Measurements from ENCODE around the gene TANC1. TPM values are rescaled to one million over a fixed set of nuclear protein-coding genes. Genes with fewer than 3 reads are reported as not detected.
A peak's percentile ranks its signal among the peaks of the same experiment; 100 is the strongest.

The TANC1 gene
- total RNA-seq, 1 donor from 2014 or later: 18.5 TPM

DNA sequence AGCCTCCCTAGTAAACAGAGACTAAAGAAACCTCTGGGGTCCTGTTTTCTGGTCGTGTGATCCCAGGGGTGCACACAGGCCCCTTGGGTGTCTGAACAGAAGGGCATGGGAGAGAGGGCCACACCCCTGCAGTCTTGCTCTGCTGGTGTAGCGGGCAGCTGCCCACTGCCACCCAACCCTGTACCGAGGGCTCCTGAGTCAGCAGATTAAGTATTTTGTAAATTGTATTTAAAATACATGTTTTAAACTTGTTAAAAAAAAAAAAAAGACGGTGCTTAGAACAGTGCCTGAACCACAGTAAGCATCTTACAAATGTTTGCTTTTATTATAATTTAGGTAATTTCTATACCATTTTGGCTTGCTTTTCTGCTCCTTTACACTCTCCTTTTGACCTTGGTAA is 113.7 kb downstream of the TANC1 start:
- H3K36me3 ChIP-seq (ENCODE audit: control insufficient read depth, insufficient read depth, low read length): no peaks in the 10 kb centered on the region
- DNase-seq (ENCODE audit: low read depth): no peak
- H3K4me3 ChIP-seq (ENCODE audit: low read depth, low read length): no peak overlapping the region
- H3K27me3 ChIP-seq (ENCODE audit: control insufficient read depth, insufficient read depth, low read length): no peaks in the 10 kb centered on the region
- TF ChIP-seq, protein P1, sequence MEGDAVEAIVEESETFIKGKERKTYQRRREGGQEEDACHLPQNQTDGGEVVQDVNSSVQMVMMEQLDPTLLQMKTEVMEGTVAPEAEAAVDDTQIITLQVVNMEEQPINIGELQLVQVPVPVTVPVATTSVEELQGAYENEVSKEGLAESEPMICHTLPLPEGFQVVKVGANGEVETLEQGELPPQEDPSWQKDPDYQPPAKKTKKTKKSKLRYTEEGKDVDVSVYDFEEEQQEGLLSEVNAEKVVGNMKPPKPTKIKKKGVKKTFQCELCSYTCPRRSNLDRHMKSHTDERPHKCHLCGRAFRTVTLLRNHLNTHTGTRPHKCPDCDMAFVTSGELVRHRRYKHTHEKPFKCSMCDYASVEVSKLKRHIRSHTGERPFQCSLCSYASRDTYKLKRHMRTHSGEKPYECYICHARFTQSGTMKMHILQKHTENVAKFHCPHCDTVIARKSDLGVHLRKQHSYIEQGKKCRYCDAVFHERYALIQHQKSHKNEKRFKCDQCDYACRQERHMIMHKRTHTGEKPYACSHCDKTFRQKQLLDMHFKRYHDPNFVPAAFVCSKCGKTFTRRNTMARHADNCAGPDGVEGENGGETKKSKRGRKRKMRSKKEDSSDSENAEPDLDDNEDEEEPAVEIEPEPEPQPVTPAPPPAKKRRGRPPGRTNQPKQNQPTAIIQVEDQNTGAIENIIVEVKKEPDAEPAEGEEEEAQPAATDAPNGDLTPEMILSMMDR (IDR thresholded peaks at IDR 0.05; ENCODE audit: insufficient read depth, low read length, poor library complexity, severe bottlenecking): no peak

DNA sequence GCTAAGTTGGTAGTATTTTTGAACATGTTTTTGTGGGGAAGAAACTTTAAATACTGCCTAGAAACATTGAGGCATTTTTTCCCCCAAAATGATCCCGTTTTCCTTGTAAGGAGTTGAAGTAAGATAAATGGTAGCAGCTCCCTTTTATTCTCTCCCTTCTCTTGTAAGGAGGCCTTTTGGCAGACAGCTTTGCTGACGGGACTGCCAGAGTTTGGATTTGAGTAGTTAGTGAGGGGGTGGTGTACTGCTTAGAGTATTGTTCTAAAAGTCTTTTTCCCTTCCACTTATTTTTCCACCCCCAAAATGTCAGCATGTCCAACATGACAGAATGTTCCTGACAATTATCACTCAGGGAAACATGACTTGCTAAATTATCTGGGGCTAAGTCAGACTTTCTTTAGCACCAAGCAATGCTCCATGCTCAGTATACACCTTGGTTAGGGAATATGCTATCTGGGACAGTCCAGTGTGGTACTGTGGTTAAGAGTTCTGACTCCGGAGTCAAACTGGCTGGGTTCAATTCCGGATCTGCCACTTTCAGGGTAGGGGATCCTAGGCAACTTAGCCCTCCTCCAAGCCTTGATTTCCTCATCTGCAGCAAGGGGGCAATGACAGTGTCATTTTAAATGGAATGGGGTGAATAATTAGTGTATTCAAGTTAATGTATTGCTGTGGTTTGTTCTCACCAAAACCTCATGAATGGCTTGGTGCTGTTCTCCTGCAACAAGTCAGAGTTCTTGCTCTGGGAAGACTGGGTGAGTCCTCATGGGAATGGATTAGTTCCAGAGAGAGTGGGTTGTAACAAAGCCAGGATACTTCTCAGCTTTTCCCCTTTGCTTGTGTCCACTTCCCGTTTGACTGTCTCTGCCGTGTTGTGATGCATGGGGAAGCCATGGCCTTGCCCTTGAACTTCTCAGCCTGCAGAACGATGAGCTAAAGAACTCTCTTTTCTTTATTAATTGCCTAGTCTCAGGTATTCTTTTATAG is 116.2 kb downstream of the TANC1 start:
- H3K4me3 ChIP-seq (ENCODE audit: low read depth, low read length): no peak overlapping the region
- no peaks in the 10 kb centered on the region for H3K27me3 ChIP-seq (ENCODE audit: control insufficient read depth, insufficient read depth, low read length)
- TF ChIP-seq, protein P1 (IDR thresholded peaks at IDR 0.05; ENCODE audit: insufficient read depth, low read length, poor library complexity, severe bottlenecking): no peak
- DNase-seq (ENCODE audit: low read depth): no peak
- H3K36me3 ChIP-seq (ENCODE audit: control insufficient read depth, insufficient read depth, low read length): no peaks in the 10 kb centered on the region

DNA sequence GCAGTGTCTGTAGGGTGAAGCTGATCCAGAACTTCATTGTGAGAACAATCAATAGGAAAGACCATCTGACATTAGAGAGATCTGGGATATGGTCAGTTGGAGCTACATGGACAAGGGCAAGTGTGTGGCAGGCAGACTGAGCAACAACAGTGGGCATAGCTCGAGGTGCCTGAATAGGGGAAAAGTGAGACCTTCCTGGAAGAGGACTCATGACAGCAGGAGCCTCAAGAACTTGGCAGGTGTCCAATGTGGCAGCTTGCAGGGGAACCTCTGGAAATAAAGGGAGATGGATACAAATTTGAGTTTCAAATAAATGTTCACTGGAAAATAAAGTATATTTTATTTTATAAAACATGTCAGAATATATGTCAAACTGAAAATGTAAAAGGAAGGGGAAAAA is 117.9 kb downstream of the TANC1 start:
- no peak for DNase-seq (ENCODE audit: low read depth)
- Histone ChIP-seq H3K36me3 (ENCODE audit: control insufficient read depth, insufficient read depth, low read length) (no peaks in the 10 kb centered on the region), H3K4me3 (ENCODE audit: low read depth, low read length) (no peak overlapping the region), H3K27me3 (ENCODE audit: control insufficient read depth, insufficient read depth, low read length) (no peaks in the 10 kb centered on the region)
- TF ChIP-seq, protein P1 (IDR thresholded peaks at IDR 0.05; ENCODE audit: insufficient read depth, low read length, poor library complexity, severe bottlenecking): no peak

DNA sequence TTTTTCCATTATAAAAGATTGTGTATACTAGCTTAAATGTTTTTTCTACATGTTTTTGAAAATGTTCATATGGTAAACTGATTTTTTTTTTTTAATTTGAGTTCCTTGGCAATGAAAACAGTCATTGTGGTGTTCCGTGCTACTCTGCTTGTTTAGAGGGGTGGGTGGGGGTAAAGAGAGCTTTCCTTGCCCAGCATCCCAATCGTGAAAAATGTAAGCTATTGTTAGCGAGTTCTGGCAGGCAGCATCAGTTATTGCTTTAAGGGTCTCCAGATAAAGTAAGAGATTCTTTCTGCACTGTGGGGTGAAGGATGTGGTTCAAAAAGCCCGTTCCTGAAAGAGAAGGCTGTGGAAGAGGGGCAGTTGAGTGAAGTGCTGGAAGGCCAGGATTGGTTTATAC is 118.4 kb downstream of the TANC1 start:
- Histone ChIP-seq H3K36me3 (ENCODE audit: control insufficient read depth, insufficient read depth, low read length) (no peaks in the 10 kb centered on the region), H3K27me3 (ENCODE audit: control insufficient read depth, insufficient read depth, low read length) (no peaks in the 10 kb centered on the region), H3K4me3 (ENCODE audit: low read depth, low read length) (no peak overlapping the region)
- no peak for DNase-seq (ENCODE audit: low read depth)
- TF ChIP-seq, protein P1 (IDR thresholded peaks at IDR 0.05; ENCODE audit: insufficient read depth, low read length, poor library complexity, severe bottlenecking): no peak

DNA sequence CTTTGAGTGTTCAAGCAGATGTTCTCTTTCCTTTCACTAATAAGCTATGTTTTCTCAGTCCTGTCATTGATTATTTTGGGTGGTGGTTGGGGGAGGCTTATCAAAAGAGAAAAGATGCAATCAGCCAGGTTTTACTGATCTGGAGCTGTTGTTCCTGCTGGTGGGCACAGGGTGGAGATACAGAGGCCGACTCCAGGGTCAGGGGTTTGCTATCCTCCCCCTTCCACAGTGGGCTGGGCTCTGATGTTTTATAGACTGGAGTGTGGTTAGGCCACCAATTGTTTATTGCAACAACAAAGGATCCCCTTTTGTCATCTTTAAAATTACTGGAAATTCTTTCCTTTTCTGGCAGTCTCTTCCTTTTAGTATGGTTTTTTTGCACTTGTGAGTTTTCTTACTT is 120.5 kb downstream of the TANC1 start:
- H3K4me3 ChIP-seq (ENCODE audit: low read depth, low read length): no peak overlapping the region
- H3K27me3 ChIP-seq (ENCODE audit: control insufficient read depth, insufficient read depth, low read length): no peaks in the 10 kb centered on the region
- H3K36me3 ChIP-seq (ENCODE audit: control insufficient read depth, insufficient read depth, low read length): no peaks in the 10 kb centered on the region
- no peak for DNase-seq (ENCODE audit: low read depth)
- TF ChIP-seq, protein P1 (IDR thresholded peaks at IDR 0.05; ENCODE audit: insufficient read depth, low read length, poor library complexity, severe bottlenecking): peak; percentile 11
